ENCODE data around the gene TPM4. TPM values are rescaled to one million over a fixed set of nuclear protein-coding genes. Genes with fewer than 3 reads are reported as not detected.
A peak's percentile ranks its signal among the peaks of the same experiment; 100 is the strongest.

TPM4 gene
- total and polyA plus RNA-seq, 2 of the 13 experiments (the other 11 are each of a cell fraction or from before 2014, with no cell fraction given): 180 to 188 TPM

DNA sequence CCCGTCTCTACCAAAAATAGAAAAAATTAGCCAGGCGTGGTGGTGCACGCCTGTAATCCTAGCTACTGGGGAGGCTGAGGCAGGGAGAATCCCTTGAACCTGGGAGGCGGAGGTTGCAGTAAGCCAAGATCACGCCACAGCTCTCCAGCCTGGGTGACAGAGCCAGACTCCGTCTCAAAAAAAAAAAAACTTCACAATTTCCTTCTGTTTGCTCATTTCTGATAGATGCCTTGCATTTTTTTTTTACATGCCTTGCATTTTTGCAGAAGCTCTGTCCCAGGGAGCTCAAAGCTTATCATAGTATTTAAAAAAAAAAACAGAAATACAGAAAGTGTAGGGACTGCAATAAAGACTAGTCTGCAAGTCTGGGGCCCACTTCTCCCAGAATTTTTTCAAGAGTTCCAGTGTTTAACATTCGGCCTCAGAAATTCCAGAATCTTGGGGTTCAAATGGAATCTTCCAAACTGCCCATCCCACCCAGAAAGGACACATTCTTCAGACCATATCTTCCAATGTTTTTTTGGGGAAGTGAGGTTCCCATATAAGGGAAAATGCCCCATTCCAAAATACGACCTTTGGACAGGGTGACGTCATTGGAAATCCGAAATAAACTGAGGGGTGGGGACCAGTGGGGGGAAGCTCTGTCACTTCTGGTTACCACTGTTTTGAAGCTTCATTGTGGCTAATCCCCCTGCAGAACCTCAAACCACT is 18.2 kb downstream of the TPM4 start:
- Histone ChIP-seq H3K9ac (ENCODE audit: insufficient read depth, low read depth, low read length) (peak overlapping the region; percentile 31), H3K79me2 (ENCODE audit: insufficient read depth, low read length) (no peaks in the 10 kb centered on the region), H4K20me1 (ENCODE audit: insufficient read depth, low read length) (no peaks in the 10 kb centered on the region), H3K4me3 (replicated peaks in 1 of 3; ENCODE audit: insufficient read depth in 1 of 3, low read depth in 2 of 3, low read length in 3 of 3) (no peak overlapping the region), H3K27ac (ENCODE audit: extremely low read length, insufficient read depth, low read length) (peak overlapping the region; percentile 53), H3K9me3 (ENCODE audit: low read length) (no peaks in the 10 kb centered on the region), H3K36me3 (replicated peaks in 1 of 2; ENCODE audit: control insufficient read depth in 1 of 2, insufficient read depth in 2 of 2, low read length in 2 of 2) (peaks cover 17 to 53% of the 10 kb centered on the region in 2 experiments), H3K4me1 (ENCODE audit: insufficient read depth, low read length) (peaks cover 95% of the 10 kb centered on the region), H2AFZ (ENCODE audit: low read length) (no peak overlapping the region), H3K27me3 (ENCODE audit: control insufficient read depth in 1 of 2, insufficient read depth in 2 of 2, low read length in 2 of 2) (no peaks in the 10 kb centered on the region), H3K4me2 (ENCODE audit: low read depth, low read length) (no peak overlapping the region)
- in situ Hi-C loops (cut with HindIII; ENCODE audit: extremely low pct_ligation_motif_present, low pct_unique_long_range_greater_than_20kb): no loop called here
- 71% methylated on average over 10 of the region's 10 CpGs for WGBS (ENCODE audit: low lambda C conversion rate)
- BruUV-seq (replicated peaks): no TSS peak
- intact Hi-C loops (cut with micrococcal nuclease; ENCODE audit: unreplicated experiment): no loop called here
- ATAC-seq (no peak), FAIRE-seq (no peak), DNase-seq (ENCODE audit: low spot score) (no peak)
- POLR2A ChIA-PET: interaction anchor here (0.7 to 4.3 kb wide), 6 partner anchors 10 to 24 kb away, joined by 3 to 31 read pairs (median 4); partner anchors contain the start of gene TPM4
- CTCF ChIA-PET (ENCODE audit: low intra/inter-chr PET ratio, low total read pairs): no interaction called here
- TF ChIP-seq USF2 (IDR thresholded peaks at IDR 0.05; ENCODE audit: low read depth, low read length): no peak
- TF ChIP-seq USF2 (CRISPR knock-in tag; IDR thresholded peaks at IDR 0.05; ENCODE audit: borderline replicate concordance): peak; percentile 29; the same call in 1 of the 2 replicates
- 0 out of 2 replicates have a peak, but pooled peaks have one; percentile 25 for TF ChIP-seq POLR2AphosphoS2 (IDR thresholded peaks at IDR 0.05; ENCODE audit: low read depth, low read length)
- TF ChIP-seq, protein P1, sequence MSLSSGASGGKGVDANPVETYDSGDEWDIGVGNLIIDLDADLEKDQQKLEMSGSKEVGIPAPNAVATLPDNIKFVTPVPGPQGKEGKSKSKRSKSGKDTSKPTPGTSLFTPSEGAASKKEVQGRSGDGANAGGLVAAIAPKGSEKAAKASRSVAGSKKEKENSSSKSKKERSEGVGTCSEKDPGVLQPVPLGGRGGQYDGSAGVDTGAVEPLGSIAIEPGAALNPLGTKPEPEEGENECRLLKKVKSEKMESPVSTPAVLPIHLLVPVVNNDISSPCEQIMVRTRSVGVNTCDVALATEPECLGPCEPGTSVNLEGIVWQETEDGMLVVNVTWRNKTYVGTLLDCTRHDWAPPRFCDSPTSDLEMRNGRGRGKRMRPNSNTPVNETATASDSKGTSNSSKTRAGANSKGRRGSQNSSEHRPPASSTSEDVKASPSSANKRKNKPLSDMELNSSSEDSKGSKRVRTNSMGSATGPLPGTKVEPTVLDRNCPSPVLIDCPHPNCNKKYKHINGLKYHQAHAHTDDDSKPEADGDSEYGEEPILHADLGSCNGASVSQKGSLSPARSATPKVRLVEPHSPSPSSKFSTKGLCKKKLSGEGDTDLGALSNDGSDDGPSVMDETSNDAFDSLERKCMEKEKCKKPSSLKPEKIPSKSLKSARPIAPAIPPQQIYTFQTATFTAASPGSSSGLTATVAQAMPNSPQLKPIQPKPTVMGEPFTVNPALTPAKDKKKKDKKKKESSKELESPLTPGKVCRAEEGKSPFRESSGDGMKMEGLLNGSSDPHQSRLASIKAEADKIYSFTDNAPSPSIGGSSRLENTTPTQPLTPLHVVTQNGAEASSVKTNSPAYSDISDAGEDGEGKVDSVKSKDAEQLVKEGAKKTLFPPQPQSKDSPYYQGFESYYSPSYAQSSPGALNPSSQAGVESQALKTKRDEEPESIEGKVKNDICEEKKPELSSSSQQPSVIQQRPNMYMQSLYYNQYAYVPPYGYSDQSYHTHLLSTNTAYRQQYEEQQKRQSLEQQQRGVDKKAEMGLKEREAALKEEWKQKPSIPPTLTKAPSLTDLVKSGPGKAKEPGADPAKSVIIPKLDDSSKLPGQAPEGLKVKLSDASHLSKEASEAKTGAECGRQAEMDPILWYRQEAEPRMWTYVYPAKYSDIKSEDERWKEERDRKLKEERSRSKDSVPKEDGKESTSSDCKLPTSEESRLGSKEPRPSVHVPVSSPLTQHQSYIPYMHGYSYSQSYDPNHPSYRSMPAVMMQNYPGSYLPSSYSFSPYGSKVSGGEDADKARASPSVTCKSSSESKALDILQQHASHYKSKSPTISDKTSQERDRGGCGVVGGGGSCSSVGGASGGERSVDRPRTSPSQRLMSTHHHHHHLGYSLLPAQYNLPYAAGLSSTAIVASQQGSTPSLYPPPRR (CRISPR knock-in tag; IDR thresholded peaks at IDR 0.05; ENCODE audit: borderline replicate concordance): no peak
- TF ChIP-seq, protein P2, sequence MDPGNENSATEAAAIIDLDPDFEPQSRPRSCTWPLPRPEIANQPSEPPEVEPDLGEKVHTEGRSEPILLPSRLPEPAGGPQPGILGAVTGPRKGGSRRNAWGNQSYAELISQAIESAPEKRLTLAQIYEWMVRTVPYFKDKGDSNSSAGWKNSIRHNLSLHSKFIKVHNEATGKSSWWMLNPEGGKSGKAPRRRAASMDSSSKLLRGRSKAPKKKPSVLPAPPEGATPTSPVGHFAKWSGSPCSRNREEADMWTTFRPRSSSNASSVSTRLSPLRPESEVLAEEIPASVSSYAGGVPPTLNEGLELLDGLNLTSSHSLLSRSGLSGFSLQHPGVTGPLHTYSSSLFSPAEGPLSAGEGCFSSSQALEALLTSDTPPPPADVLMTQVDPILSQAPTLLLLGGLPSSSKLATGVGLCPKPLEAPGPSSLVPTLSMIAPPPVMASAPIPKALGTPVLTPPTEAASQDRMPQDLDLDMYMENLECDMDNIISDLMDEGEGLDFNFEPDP (CRISPR knock-in tag; conservative IDR thresholded peaks at IDR 0.05): 0 out of 2 replicates have a peak, but pooled peaks have one; percentile 15
- TF ChIP-seq ATF3 (CRISPR knock-in tag; IDR thresholded peaks at IDR 0.05): 0 out of 2 replicates have a peak, but pooled peaks have one; percentile 5
- peak; percentile 95 for TF ChIP-seq SRF (IDR thresholded peaks at IDR 0.05; ENCODE audit: low read depth, low read length)
- no peak for TF ChIP-seq ZNF747 (CRISPR knock-in tag; IDR thresholded peaks at IDR 0.05; ENCODE audit: borderline replicate concordance)
- peak; percentile 84 for TF ChIP-seq CREB1 (IDR thresholded peaks at IDR 0.05)
- TF ChIP-seq CREB1 (CRISPR knock-in tag; IDR thresholded peaks at IDR 0.05): no peak
- peak; percentile 79 for TF ChIP-seq ATF2 (CRISPR knock-in tag; IDR thresholded peaks at IDR 0.05)
- no peak for TF ChIP-seq GFI1 (CRISPR knock-in tag; IDR thresholded peaks at IDR 0.05; ENCODE audit: borderline replicate concordance)

Data from HepG2 (cell line).